GM21786 (cell line): ENCODE measurements around the gene PMEL.

Experiments
- ATAC-seq: cut with Tn5 transposase; IDR thresholded peaks from one replicate; pipeline ENCODE4 v1.9.1; 2021; ENCODE audit not compliant: unreplicated experiment

The PMEL gene

GRCh38 chr12:55942577-55943136 lies 23.2 kb downstream of the PMEL start:
- ATAC-seq, result no peak

- ATAC-seq, result no peak
These were observed 23.8 kb downstream of the PMEL start for GRCh38 chr12:55942055-55942454.

DNA sequence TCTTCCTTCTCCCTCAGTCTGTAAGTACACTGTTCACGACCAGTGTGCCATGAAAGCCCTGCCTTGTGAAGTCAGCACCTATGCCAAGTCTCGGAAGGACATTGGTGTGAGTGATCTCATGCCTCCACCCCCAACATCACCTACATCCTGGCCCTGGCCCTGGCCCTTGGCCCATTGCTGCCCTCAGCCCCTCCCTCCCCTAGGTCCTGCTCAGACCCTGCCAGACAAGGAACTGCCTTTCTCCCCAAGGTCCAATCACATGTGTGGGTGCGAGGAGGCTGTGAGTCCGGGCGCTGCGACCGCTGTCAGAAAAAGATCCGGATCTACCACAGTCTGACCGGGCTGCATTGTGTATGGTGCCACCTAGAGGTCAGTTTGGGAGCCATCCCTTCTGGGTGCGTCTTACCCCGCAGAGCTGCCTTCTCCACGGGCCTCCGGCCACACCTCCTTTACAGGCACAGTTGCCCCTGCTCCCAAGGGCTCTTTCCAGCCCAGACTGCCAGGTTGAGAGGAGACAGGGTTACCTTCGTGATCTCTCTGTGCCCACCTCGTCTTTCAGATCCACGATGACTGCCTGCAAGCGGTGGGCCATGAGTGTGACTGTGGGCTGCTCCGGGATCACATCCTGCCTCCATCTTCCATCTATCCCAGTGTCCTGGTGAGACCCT lies 25.6 kb downstream of the PMEL start:
- ATAC-seq, result peak; percentile 93

DNA sequence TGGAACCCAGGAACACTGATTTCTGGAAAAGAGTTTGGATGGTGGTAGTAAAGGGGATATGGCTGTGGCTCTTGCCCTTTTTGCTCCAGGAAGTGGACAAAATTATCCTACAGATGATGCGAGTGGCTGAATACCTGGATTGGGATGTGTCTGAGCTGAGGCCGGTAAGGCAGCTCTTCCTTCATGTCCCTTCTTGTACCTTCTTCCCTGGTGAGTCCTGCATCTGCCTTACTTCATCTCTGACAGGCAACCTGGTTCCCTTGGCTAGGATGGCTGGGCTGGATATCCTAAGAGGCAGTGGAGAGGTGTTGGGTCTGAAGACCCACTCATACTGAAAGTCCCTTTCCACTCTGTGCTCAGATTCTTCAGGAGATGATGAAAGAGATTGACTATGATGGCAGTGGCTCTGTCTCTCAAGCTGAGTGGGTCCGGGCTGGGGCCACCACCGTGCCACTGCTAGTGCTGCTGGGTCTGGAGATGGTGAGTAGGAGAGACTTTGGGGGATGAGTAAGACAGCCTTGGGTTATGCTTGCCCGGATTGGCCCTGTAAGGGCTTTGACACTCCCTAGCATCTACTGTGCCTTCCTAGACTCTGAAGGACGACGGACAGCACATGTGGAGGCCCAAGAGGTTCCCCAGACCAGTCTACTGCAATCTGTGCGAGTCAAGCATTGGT lies 26.9 kb downstream of the PMEL start:
- no peak for ATAC-seq

DNA sequence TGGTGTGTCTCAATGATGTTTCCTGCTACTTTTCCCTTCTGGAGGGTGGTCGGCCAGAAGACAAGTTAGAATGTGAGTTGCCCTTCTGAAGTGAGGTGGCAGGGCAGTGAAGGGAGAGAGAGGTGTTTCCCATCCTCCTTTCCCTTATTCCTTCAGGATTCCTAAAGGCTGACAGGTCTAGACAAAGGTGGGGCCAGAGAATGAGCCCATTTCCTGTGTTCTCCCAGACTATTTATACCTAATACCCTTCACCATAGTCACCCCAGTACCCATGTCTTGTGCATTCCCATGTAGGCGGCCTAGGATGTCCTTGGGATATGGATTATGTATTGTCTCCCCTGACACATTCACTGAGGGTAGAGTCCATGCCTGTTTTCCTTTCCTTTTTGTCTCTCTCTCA lies 27.9 kb downstream of the PMEL start:
- ATAC-seq, result no peak

DNA sequence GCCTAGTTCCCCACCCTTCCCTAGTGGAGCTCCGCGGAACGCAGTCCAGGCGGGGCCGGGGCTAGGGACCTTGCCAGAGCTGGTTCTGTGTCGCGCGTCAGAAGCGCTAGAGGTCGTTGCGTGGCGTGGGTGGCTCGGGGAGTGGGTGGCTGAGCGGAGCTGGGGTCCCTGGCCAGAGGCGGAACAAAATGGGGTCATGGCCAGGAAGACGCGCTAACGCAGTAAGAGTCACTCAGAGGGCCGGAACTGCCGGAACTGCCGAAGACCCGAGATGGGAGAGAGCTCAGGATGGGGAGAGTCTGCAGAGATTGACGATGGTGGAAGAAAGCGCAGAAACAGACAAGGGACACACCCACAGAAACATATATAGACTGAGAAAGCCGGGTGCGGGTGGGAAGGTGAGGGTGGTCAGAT lies 30.1 kb downstream of the PMEL start:
- no peak for ATAC-seq

GRCh38 chr12:55934773-55935172 lies 31.1 kb downstream of the PMEL start:
- ATAC-seq, result no peak

- ATAC-seq, result no peak
These were observed 31.8 kb downstream of the PMEL start for GRCh38 chr12:55933799-55934742.

DNA sequence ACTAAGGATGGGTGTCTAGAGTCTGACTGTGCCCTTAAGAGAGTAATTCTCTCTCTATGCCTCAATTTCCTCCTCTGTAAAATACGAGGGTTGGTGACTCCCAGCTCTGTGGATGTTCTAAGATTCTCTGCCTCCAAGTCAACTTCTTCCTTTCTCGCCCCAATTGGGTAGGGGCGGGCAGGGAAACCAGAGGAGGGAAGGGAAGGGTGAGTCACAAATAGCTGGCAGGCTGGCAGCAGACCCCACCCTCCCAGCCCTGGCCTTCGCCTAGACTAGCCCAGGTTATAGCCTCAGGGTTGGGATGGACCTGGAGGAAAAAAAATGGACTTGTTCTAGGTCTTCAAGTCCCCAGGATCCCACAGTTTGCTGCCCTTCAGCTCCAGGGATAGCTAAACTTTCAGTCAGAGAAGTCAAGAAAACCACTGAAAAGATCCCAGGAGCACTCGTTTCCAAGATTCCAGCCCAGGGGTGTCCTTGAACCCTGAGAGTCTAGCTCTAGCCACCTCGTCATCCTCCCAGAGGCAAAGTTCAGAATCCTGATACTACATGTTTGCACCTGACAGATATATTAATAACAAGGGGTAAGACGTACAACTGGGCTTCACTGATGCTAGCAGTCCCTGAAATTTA lies 32.6 kb downstream of the PMEL start:
- no peak for ATAC-seq

DNA sequence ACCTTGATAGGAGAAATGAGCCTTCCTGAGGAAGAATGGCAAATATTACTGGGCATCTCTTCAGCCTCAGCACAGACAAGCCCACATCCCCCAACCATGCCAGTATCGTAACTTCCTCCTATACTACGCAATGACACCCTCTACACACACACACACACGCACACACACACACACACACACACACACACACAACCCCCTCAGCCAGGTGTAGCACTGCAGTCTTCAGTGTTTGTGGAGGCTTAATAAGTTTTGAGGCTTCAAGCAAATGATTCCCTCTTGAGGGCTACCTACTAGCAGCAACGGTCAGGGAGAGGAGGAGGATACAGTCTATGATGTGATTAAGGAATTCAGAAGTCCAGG lies 33.3 kb downstream of the PMEL start:
- no peak for ATAC-seq

GRCh38 chr12:55931780-55932550 lies 33.9 kb downstream of the PMEL start:
- no peak for ATAC-seq

- ATAC-seq, result no peak
These were observed 34.5 kb downstream of the PMEL start for GRCh38 chr12:55931317-55931779.

DNA sequence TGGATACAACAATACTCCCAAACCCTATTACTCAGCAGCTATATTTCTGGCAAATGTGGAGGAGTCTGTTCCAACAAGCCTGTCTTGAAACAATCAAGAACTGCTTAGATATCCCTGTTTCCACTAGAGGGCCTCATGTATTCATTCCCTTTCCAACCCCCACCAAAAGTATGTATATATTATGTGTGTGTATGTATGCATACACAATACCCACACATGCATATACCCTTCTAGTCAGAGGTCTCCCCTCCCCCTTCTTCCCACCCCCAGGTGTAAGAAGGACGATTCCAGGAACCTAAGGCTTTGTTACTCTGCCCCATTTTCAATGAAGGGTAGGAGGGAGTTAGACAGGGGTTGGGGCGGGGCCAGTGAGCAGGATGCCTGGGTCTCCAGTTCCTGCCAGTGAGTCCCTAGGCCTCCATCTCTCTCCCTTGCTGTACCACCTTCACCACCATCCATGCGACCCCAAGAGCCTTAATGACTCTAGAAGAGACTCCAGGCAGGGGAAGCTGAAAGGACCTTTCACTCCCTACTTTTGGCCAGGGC lies 35.0 kb downstream of the PMEL start, which contains the start of gene DGKA:
Gene DGKA, plus strand, starts transcription at position 392 of the 546 bp plus-strand sequence. CDS start 5,342 bp downstream, outside the sequence.
- ATAC-seq, result no peak

DNA sequence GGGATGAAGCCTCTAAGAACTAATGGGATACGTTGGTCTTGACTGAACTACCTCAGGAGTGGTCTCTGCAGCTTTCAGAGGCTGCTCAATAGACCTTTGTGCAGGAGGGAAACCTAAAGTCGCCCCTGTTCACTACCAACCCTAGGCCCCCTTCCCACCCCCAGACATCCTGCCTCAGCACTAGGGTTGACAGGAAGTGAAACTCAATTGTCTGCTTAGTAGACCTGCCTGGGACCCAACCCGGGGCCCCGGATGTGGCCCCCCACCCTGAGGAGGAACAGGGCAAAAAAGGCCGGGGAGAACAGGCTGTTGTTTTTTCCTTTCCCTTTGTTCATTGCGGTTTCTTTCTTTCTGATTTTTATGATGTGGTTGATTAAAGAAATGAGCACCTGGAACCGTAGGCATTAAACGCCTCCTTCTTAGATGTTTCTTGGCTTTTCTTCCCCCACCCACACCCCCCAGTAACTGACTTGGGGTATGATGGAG lies 36.5 kb downstream of the PMEL start:
- ATAC-seq, result peak; percentile 33

DNA sequence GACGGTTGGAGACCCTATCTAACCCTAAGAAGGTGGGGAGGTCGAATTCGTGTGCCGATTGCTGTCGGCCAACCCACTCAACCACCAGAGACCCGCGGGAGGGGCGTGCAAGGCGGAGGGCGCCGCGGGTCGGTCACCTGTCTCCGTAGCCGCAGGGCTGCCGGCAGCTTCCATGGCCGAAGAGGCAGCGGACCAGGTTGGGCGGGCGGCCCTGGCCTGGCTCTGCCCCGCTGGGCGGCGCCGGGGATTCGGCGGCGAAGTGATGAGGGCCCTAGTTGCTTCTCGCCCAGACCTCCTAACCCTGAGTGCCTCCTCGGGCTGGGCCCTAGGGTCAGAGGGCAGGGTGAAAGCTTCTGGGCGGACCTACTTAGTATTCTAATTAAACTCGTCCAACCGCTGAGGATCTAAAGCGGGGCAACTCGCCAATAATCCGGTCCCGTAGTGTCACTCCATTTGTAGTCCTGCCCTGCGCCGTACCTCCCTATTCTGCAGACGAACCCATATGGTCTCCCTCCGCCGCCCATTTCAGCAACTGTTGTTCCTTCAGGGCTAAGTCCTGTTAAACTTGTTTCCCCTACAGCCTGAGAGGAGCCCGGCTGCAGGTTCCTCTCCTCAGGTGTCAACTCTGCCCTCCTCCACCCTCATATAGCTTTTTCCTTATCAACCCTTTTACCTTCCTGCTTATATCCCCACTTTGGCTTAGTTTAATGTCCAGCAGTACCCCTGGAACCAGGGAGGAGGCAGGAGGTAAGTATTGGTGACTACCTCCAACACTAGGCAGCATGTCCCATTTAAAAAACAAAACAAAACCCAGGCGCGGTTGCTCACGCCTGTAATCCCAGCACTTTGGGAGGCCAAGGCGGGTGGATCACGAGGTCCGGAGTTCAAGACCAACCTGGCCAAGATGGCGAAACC lies 38.0 kb downstream of the PMEL start, which contains the start of gene PYM1:
Gene PYM1, minus strand, starts transcription at position 307 of the 915 bp plus-strand sequence. Its CDS starts 133 bp downstream, at position 174.
- ATAC-seq, result peak; percentile 32

GRCh38 chr12:55926738-55927587 lies 38.9 kb downstream of the PMEL start:
- peak; percentile 40 for ATAC-seq
